Keratinocyte (primary cell): ENCODE results near the gene BRINP3.

ENCODE experiments used
- EZH2 ChIP-seq: IDR thresholded peaks from one replicate; pipeline ENCODE4 v1.6.1; 2012; ENCODE audit warnings: inconsistent platforms, mild to moderate bottlenecking, low read length, moderate library complexity
- TF ChIP-seq, protein P1 (sequence below), 3 experiments: IDR thresholded peaks in 1 of 3; conservative IDR thresholded peaks in 1 of 3; optimal IDR thresholded peaks in 1 of 3; 2 replicates in 2 of 3; 3 replicates in 1 of 3; pipeline versions ENCODE3 to v1.5.1; 2011; ENCODE audit warnings: low read length in 3 of 3, mild to moderate bottlenecking in 3 of 3, moderate library complexity in 2 of 3, control low read depth in 1 of 3, inconsistent platforms in 1 of 3; ENCODE audit not compliant: insufficient read depth in 2 of 3; ENCODE audit errors: extremely low read depth in 1 of 3

DNA sequence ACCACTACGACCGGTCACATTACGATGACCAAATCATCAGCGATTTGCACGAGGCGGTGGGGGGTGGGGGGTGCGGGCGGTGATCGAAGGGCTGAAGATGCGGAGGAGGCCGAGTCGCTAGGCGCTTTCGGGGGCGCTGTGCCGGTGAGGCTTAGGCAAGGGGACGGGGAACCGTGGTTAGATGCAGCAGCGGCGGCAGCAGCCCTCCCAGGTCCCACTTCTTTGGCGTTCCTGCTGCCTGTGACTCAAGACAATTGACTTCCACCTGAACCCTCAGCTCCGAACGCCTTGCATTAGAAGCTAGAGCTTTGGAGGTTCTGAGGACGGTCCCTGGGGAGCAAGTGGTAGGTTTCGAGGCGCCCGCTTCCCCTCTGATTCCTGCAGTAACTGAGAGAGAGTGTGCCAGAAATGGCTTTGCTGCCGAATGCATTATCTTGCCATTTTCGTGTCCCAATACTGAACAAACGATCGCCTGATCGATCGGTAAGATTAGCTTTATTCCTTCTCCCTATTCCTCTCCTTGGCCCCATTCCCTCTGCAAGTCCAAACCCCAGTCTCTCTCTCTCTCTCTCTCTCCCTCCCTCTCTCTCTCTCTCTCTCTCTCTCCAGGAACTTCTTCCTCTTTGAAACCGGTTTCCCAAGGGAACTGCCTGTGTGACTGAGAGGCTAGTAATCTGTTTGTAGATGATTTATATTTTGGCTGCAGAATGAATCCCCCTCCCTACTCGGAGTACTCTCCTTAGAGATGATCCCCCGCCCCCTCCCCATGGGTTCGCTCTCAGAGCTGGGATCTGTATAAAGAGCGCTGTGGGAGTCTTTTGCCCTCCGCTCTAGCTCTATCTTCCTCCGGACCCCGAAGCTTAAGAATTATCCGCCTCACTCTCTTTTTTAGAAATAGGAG is 735 bp upstream of the BRINP3 start:
- TF ChIP-seq, protein P1, sequence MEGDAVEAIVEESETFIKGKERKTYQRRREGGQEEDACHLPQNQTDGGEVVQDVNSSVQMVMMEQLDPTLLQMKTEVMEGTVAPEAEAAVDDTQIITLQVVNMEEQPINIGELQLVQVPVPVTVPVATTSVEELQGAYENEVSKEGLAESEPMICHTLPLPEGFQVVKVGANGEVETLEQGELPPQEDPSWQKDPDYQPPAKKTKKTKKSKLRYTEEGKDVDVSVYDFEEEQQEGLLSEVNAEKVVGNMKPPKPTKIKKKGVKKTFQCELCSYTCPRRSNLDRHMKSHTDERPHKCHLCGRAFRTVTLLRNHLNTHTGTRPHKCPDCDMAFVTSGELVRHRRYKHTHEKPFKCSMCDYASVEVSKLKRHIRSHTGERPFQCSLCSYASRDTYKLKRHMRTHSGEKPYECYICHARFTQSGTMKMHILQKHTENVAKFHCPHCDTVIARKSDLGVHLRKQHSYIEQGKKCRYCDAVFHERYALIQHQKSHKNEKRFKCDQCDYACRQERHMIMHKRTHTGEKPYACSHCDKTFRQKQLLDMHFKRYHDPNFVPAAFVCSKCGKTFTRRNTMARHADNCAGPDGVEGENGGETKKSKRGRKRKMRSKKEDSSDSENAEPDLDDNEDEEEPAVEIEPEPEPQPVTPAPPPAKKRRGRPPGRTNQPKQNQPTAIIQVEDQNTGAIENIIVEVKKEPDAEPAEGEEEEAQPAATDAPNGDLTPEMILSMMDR (optimal IDR thresholded peaks at IDR 0.05 in 1 of 3, IDR thresholded peaks at IDR 0.05 in 1 of 3, conservative IDR thresholded peaks at IDR 0.05 in 1 of 3; ENCODE audit: extremely low read depth in 1 of 3, insufficient read depth in 2 of 3, low read length in 3 of 3): no peak
- TF ChIP-seq EZH2: peak; percentile 57
